CD4-positive, alpha-beta T cell (primary cell): ENCODE data around the gene MITF. TPM values are rescaled to one million over a fixed set of nuclear protein-coding genes. Genes with fewer than 3 reads are reported as not detected.
"Not testable (repeated sequence)": the region's sequence is repeated elsewhere in the genome, so short reads cannot be mapped to it uniquely, and the experiment has no call there.

Source experiments
- ATAC-seq: fragments of 200-7000 bp; cut with Tn5 transposase; one replicate; pipeline ENCODE4 v1.10.0; 2022; ENCODE audit warnings: mild to moderate bottlenecking; ENCODE audit not compliant: poor library complexity
- CTCF ChIA-PET: fragments of 350-600 bp; sonication (Branson Sonifier 250); formaldehyde crosslinking; loops from one replicate; lab custom pipeline; 2021; ENCODE audit warnings: antibody characterized with exemption, inconsistent platforms; lab: Charles Lee
- POLR2A ChIA-PET: fragments of 350-600 bp; sonication (Branson Sonifier 250); formaldehyde crosslinking; loops from one replicate; lab custom pipeline; 2021; ENCODE audit warnings: antibody characterized with exemption, inconsistent platforms; lab: Charles Lee
- DNase-seq, 14 experiments: peaks; one replicate each; pipeline ENCODE4 v3.0.0-alpha.2; 2013 to 2020; ENCODE audit warnings: mixed read lengths in 2 of 14
- H3K27ac ChIP-seq, 2 donors: one replicate each; pipeline versions ENCODE4 v1.5.1 to v1.7.0; 2013; ENCODE audit warnings: low read length in 2 of 2, low read depth in 1 of 2, mild to moderate bottlenecking in 1 of 2
- H3K27me3 ChIP-seq, 2 experiments: 1 replicate in 1 of 2; 2 replicates in 1 of 2; pipeline versions ENCODE4 v1.6.1 to v1.7.0; 2013; ENCODE audit warnings: low read length in 2 of 2, control low read depth in 1 of 2, mild to moderate bottlenecking in 1 of 2, moderate library complexity in 1 of 2; ENCODE audit not compliant: insufficient read depth in 2 of 2, control insufficient read depth in 1 of 2
- H3K36me3 ChIP-seq: one replicate; pipeline ENCODE4 v1.6.1; 2013; ENCODE audit warnings: low read length, control low read depth; ENCODE audit not compliant: insufficient read depth
- H3K4me1 ChIP-seq: one replicate; pipeline ENCODE4 v1.6.1; 2013; ENCODE audit warnings: low read length, control low read depth; ENCODE audit not compliant: insufficient read depth
- H3K4me3 ChIP-seq: one replicate; pipeline ENCODE4 v1.5.1; 2013; ENCODE audit warnings: mild to moderate bottlenecking, low read length, moderate library complexity
- H3K9me3 ChIP-seq, 2 experiments: 1 replicate in 1 of 2; 2 replicates in 1 of 2; pipeline versions ENCODE4 v1.6.1 to v1.7.0; 2013; ENCODE audit warnings: low read length in 2 of 2, mild to moderate bottlenecking in 2 of 2, control low read depth in 1 of 2, moderate library complexity in 1 of 2; ENCODE audit not compliant: control insufficient read depth in 1 of 2, insufficient read depth in 1 of 2
- H3K27ac Mint-ChIP-seq: one replicate; pipeline ENCODE4 v1.8.0; 2020; ENCODE audit warnings: mixed read lengths
- H3K27me3 Mint-ChIP-seq: one replicate; pipeline ENCODE4 v1.8.0; 2021; ENCODE audit warnings: mixed read lengths
- H3K36me3 Mint-ChIP-seq: one replicate; pipeline ENCODE4 v1.8.0; 2021; ENCODE audit warnings: low read depth, mixed read lengths
- H3K4me1 Mint-ChIP-seq: one replicate; pipeline ENCODE4 v1.8.0; 2021; ENCODE audit warnings: low read depth, mixed read lengths
- H3K4me3 Mint-ChIP-seq: one replicate; pipeline ENCODE4 v1.8.0; 2020; ENCODE audit warnings: mild to moderate bottlenecking, mixed read lengths
- H3K9me3 Mint-ChIP-seq: one replicate; pipeline ENCODE4 v1.8.0; 2020; ENCODE audit warnings: mixed read lengths
- intact Hi-C, 2 experiments: fragments of 100-400 bp; cut with DNase I in 1 of 2; cut with micrococcal nuclease in 1 of 2; formaldehyde crosslinking; loops; one replicate each; pipeline versions ENCODE4 v1.15.1 to v1.9.0; 2023 to 2025; cut with DNase I, micrococcal nuclease
- total RNA-seq, 174 experiments: library from RNA in 2 of 174; stranded (reverse) in 2 of 174; gene quantifications; one replicate each; pipeline ENCODE4 v1.2.3 and lab custom pipeline; 2021 to 2026
- TF ChIP-seq, protein P1 (sequence below): fragments of 200-600 bp; IDR thresholded peaks from one replicate; pipeline ENCODE4 v1.8.0; 2022; ENCODE audit warnings: antibody characterized with exemption, mild to moderate bottlenecking

The MITF gene
- total RNA-seq, 2 experiments from 2014 or later: not detected

DNA sequence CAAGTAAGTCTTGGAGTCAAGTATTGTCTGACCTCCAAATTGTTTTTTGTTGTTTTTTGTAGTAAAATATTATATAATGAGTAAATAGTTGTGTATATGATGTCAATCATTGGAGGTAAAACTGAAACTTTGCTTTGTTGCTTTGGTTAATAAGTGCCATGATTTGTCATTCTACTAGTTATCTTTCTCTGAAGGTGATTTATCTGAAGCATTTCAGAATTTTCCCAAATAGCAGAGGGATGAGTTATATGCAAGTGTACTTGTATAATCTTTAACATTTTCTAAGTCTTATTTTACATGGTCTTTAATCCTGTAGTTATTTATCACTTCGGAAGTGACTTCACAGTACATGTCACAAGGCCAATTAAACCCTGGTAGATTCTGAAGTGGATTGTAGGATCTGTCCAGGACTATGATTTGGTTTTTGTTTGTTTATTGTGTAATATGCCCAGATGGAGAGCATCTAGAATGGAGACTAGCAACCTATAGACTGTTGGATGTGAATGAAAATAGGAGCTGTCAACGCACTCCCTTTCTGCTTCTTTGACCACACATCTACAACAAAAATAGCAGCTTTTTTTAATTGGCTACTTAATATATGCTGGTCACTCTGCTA is 167.2 kb downstream of the MITF start:
- Mint-ChIP-seq H3K9me3 (no peaks in the 10 kb centered on the region), H3K4me1 (no peaks in the 10 kb centered on the region), H3K4me3 (no peak overlapping the region), H3K27me3 (peaks cover 6% of the 10 kb centered on the region), H3K27ac (no peak overlapping the region), H3K36me3 (no peaks in the 10 kb centered on the region)
- Histone ChIP-seq H3K4me3 (no peak overlapping the region), H3K27ac (no peak overlapping the region), H3K9me3 (peaks cover 0 to 4% of the 10 kb centered on the region in 2 experiments), H3K27me3 (no peaks in the 10 kb centered on the region), H3K4me1 (no peaks in the 10 kb centered on the region), H3K36me3 (no peaks in the 10 kb centered on the region)
- DNase-seq (no peak), ATAC-seq (no peak)
- ChIA-PET CTCF (no interaction called here), POLR2A (no interaction called here)
- intact Hi-C loops: no loop called here
- TF ChIP-seq, protein P1, sequence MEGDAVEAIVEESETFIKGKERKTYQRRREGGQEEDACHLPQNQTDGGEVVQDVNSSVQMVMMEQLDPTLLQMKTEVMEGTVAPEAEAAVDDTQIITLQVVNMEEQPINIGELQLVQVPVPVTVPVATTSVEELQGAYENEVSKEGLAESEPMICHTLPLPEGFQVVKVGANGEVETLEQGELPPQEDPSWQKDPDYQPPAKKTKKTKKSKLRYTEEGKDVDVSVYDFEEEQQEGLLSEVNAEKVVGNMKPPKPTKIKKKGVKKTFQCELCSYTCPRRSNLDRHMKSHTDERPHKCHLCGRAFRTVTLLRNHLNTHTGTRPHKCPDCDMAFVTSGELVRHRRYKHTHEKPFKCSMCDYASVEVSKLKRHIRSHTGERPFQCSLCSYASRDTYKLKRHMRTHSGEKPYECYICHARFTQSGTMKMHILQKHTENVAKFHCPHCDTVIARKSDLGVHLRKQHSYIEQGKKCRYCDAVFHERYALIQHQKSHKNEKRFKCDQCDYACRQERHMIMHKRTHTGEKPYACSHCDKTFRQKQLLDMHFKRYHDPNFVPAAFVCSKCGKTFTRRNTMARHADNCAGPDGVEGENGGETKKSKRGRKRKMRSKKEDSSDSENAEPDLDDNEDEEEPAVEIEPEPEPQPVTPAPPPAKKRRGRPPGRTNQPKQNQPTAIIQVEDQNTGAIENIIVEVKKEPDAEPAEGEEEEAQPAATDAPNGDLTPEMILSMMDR: no peak

DNA sequence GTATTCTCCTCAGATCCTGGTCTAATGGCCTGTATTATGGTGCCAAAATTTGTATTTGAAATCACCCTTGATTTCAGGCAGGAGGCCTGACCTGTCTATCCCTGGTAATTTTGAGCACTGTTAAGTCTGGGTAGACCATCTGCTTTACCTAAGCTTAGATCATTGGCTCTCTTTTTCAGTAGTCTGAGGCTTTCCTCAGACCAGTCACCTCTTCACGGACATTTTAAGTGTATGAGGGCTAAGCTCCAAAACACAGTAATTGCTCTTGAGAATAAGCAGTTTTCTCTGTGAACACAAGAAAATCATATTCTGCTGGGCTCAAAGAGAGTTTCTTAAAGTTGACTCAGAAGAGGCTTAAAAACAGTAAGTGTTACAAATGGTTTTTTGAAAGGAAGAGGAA is 168.3 kb downstream of the MITF start:
- intact Hi-C loops: no loop called here
- no peaks in the 10 kb centered on the region for H3K36me3 Mint-ChIP-seq
- H3K27ac ChIP-seq: no peak overlapping the region
- TF ChIP-seq, protein P1: no peak
- no peaks in the 10 kb centered on the region for H3K27me3 ChIP-seq
- ChIA-PET POLR2A (no interaction called here), CTCF (interaction anchor here (0.6 kb wide), 1 partner anchor 31 kb away, joined by 4 read pairs; no protein-coding TSS in a partner anchor)
- no peaks in the 10 kb centered on the region for H3K4me1 ChIP-seq
- H3K9me3 Mint-ChIP-seq: no peaks in the 10 kb centered on the region
- H3K9me3 ChIP-seq: peaks cover 0 to 4% of the 10 kb centered on the region in 2 experiments
- H3K27ac Mint-ChIP-seq: no peak overlapping the region
- no peak for DNase-seq
- H3K27me3 Mint-ChIP-seq: peaks cover 6% of the 10 kb centered on the region
- H3K4me3 Mint-ChIP-seq: no peak overlapping the region
- no peaks in the 10 kb centered on the region for H3K36me3 ChIP-seq
- ATAC-seq: no peak
- no peaks in the 10 kb centered on the region for H3K4me1 Mint-ChIP-seq
- no peak overlapping the region for H3K4me3 ChIP-seq

DNA sequence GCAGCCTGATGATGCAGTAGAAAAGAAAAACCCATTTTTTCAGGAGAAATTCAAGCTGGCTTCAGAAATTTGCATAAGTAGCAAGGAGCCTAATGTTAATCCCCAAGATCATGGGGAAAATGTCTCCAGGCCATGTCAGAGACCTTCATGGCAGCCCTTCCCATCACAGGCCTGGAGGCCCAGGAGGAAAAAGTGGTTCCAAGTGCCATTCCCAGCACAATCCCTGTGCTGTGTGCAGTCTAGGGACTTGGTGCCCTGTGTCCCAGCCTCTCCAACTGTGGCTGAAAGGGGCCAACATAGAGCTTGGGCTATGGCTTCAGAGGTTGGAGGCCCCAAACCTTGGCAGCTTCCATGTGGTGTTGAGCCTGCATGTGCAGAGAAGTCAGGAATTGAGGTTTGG is 170.6 kb downstream of the MITF start:
- H3K36me3 Mint-ChIP-seq, H3K27ac Mint-ChIP-seq, H3K27me3 ChIP-seq, CTCF ChIA-PET, H3K4me1 ChIP-seq, intact Hi-C loops, H3K9me3 Mint-ChIP-seq, H3K4me3 ChIP-seq, H3K27me3 Mint-ChIP-seq, H3K27ac ChIP-seq, H3K36me3 ChIP-seq, H3K9me3 ChIP-seq, DNase-seq, H3K4me3 Mint-ChIP-seq, H3K4me1 Mint-ChIP-seq, POLR2A ChIA-PET, ATAC-seq: not testable (repeated sequence)

DNA sequence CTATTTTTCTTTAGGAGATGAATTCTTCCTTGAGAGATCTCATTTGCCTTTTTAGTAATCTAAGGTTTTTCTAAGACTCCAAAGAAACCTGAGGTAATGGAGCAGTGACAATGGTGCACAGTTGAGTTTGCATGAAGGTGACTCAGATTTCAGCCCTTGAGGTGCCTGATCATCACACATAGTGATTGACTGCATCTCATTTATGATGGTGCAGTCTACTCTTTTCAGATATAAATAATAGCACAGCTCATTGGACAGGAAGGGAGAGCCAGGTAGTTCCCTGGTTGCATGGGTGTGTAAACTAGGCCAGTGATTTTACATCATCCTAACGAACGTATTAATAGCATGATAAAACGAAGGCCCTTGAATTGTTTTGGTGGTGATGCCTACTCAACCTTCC is 174.2 kb downstream of the MITF start:
- Mint-ChIP-seq H3K36me3 (no peaks in the 10 kb centered on the region), H3K27me3 (peaks cover 4% of the 10 kb centered on the region), H3K27ac (no peak overlapping the region), H3K9me3 (no peaks in the 10 kb centered on the region), H3K4me1 (no peaks in the 10 kb centered on the region), H3K4me3 (no peak overlapping the region)
- TF ChIP-seq, protein P1: no peak
- intact Hi-C loops: no loop called here
- Histone ChIP-seq H3K4me1 (no peaks in the 10 kb centered on the region), H3K27me3 (no peaks in the 10 kb centered on the region), H3K36me3 (no peaks in the 10 kb centered on the region), H3K9me3 (peaks cover 0 to 4% of the 10 kb centered on the region in 2 experiments), H3K4me3 (no peak overlapping the region), H3K27ac (no peak overlapping the region)
- ChIA-PET CTCF (no interaction called here), POLR2A (interaction anchor here (0.6 kb wide), 1 partner anchor 788 kb away, joined by 3 read pairs; no protein-coding TSS in a partner anchor)
- DNase-seq (no peak), ATAC-seq (no peak)
